Measurements from ENCODE around the gene ST14.

ST14 gene

DNA sequence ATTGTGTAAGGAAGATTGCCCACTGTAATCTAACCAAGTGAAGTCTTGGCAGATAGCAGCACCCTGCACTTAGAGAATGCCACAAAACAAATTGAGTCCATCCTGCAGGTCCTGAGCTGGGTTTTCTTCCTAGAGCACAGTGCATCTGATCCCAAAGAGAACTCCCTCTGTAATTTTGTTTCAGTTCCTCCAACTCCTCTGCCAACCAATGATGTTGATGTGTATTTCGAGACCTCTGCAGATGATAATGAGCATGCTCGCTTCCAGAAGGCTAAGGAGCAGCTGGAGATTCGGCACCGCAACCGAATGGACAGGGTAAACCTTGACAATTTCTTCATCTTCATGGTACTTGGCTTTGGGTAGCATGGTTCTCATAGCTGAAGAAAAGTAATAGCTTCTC lies 33.1 kb upstream of the ST14 start:
- DNase-seq: no peak
- H3K4me3 Mint-ChIP-seq: no peak overlapping the region

DNA sequence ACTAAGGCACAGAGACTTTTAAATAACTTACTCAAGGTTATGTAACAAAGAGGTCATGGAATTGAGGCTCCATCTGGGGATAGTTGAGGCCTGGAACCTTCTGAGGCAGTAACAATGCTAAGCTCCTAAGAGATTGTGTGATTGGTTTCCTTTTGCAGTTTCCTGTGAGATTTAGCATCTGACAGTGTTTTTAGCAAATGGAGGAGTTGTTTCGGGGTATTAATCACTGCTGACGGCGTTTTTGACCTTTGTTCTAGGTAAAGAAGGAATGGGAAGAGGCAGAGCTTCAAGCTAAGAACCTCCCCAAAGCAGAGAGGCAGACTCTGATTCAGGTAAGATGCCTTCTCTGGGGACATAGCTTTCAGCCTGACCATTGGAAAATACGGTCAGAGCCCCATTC lies 32.1 kb upstream of the ST14 start:
- Mint-ChIP-seq H3K4me1 (peaks cover 2% of the 10 kb centered on the region), H3K27ac (no peak overlapping the region), H3K27me3 (peaks cover 15% of the 10 kb centered on the region), H3K4me3 (no peak overlapping the region), H3K9me3 (no peaks in the 10 kb centered on the region)
- ATAC-seq: no peak
- DNase-seq: no peak

More for the DNA sequence above, 33.1 kb upstream of the ST14 start:
- no peaks in the 10 kb centered on the region for H3K9me3 Mint-ChIP-seq
- ATAC-seq: no peak
- H3K4me1 Mint-ChIP-seq: peaks cover 12% of the 10 kb centered on the region
- peaks cover 25% of the 10 kb centered on the region for H3K27me3 Mint-ChIP-seq
- H3K27ac Mint-ChIP-seq: no peak overlapping the region

DNA sequence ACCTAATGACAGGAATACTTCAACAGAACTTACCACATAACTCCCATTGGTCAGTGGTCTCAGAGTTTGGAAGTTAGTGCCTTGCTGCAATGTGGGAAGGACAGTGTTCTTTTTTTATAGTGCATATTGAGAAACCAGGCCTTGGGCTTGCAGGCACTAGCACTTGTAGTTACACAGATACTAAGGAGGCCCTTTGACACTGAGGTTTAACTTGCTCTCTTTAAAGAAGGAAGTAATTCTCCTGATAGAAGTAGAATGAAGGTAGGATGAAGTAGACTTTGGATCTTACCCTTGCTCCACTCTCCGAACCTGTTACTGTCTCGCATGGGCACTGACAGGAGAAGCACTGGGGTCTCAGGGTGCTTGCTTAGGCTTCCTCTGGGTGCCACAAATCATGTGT lies 31.0 kb upstream of the ST14 start:
- DNase-seq (no peak), ATAC-seq (no peak)
- no peak overlapping the region for H3K4me3 Mint-ChIP-seq
- H3K27me3 Mint-ChIP-seq: peaks cover 6% of the 10 kb centered on the region
- no peak overlapping the region for H3K27ac Mint-ChIP-seq
- H3K9me3 Mint-ChIP-seq: no peaks in the 10 kb centered on the region
- H3K4me1 Mint-ChIP-seq: no peaks in the 10 kb centered on the region

DNA sequence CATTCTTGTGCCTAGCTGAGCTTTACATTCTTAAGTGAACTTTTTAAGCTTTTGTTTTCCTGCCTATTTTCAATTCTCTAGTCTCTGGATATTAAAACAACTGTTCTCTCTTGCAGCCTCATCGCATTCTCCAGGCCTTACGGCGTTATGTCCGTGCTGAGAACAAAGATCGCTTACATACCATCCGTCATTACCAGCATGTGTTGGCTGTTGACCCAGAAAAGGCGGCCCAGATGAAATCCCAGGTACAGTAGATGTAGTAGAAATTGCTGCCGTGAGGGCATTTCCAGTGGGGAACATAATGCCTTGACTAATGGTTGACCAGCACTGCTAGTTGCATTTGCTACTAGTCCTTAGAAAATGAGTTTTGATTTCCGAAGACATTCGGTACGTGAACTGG lies 29.7 kb upstream of the ST14 start:
- ATAC-seq: no peak
- H3K27ac Mint-ChIP-seq: no peak overlapping the region
- H3K4me3 Mint-ChIP-seq: no peak overlapping the region
- H3K4me1 Mint-ChIP-seq: no peaks in the 10 kb centered on the region
- no peaks in the 10 kb centered on the region for H3K27me3 Mint-ChIP-seq
- H3K9me3 Mint-ChIP-seq: no peaks in the 10 kb centered on the region
- DNase-seq: no peak

DNA sequence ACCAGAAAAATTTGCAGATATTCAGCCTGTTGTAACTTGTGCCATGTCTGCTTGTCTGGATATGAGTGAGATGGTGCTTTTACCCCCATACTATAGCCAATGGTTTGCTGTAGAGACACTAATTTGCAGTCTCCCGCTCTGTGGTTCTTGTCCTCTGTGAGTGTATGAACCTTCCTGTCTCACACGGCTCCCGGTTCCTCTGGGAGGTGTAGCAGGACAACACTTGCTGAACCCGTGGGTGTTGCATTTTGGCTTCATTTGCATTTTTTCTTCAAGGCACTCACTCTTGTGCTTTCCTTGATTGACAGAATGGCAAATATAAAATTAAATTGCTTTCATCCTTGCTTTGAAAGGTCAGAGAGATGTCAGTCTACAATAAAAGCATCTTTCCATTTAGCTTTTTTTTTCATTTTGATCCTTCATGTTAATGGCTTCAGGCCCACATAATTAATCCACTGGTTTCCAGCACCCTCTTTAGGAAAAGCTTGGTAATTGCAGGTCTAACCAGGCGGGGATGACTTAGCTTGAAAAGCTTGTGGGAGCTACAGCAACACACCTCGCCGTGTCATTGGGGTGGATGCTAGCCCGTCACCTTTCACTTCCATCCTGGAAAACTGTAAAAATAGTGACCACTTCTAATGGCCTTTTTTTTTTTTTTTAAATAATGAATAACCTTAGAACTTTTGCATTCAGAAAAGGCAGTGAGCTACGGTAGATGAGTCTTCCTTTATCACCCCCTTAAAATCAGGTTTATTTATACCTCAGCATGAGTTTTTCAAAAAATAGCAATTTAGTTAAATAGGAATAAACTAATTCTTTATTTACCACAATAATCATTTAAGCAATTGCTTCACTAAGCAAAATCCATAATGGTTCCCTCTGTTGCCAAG lies 27.4 kb upstream of the ST14 start:
- Mint-ChIP-seq H3K27ac (peak overlapping the region in 1 of 2 donors; percentile 36), H3K27me3 (no peaks in the 10 kb centered on the region), H3K4me3 (no peak overlapping the region), H3K4me1 (no peaks in the 10 kb centered on the region), H3K9me3 (no peaks in the 10 kb centered on the region)
- ATAC-seq (peak; percentile 69), DNase-seq (peak; percentile 58 to 59)

DNA sequence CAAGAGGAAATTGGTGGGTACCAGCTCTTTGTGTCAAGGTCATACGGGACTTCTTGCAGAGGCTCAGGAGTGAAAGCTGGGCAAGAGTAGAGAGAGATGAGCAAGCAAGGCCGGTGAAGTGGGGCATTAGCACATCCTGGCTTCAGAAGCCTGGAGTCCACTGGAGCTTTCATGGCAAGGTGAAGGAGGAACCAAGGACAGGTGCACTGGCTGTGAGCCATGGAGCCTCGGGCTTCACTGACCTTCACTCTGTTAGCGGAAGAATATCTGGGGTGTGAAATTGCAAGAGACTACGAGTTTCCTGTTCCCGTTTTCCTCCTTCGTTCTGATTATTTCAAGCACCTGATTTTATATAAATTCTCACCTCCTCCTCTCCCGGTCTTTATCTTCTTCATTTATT lies 25.9 kb upstream of the ST14 start:
- H3K27ac Mint-ChIP-seq: no peak overlapping the region
- no peaks in the 10 kb centered on the region for H3K4me1 Mint-ChIP-seq
- no peak overlapping the region for H3K4me3 Mint-ChIP-seq
- H3K9me3 Mint-ChIP-seq: no peaks in the 10 kb centered on the region
- ATAC-seq (no peak), DNase-seq (no peak)
- H3K27me3 Mint-ChIP-seq: no peaks in the 10 kb centered on the region

DNA sequence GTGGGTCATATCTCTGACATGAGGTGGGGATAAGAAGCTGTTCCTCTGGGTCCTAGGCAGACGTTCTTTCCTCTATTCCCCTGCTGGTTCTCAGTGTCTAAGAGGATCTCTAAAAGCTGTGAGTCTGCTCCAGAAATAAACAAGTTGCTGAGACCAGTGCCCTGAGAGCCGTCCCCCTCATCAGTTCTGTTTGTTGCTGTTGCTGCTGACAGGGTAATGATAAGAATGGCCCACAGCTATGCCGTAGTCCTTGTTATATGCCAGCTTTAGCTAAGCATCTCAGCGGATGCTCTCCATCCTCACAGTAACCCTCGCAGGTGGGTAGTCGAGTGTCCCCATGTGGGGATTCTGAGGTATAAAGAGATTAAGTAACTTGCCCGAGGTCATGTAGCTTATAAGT lies 23.5 kb upstream of the ST14 start:
- ATAC-seq: no peak
- H3K4me1 Mint-ChIP-seq: no peaks in the 10 kb centered on the region
- H3K9me3 Mint-ChIP-seq: no peaks in the 10 kb centered on the region
- no peak overlapping the region for H3K27ac Mint-ChIP-seq
- no peaks in the 10 kb centered on the region for H3K27me3 Mint-ChIP-seq
- no peak for DNase-seq
- H3K4me3 Mint-ChIP-seq: no peak overlapping the region

DNA sequence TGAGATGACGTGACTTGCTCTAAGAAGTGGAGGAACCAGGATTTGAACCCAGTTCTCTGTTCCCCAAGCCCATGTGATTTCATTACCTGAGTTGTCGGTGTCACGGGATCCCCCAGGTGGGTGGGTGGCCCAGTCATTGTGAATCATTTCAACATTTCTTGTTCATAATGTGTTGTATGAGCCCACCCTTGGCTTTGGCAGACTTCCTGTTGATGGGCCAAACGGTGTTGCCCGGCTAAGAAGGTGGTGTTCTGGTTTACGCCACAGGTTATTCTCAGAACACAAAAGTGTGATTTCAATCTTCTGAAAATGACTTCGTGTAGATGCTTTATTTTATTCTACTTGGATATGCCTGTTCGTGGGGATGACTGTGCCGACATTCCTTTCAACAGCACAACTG lies 21.6 kb upstream of the ST14 start:
- Mint-ChIP-seq H3K9me3 (no peaks in the 10 kb centered on the region), H3K4me1 (no peaks in the 10 kb centered on the region), H3K4me3 (no peak overlapping the region), H3K27ac (no peak overlapping the region), H3K27me3 (no peaks in the 10 kb centered on the region)
- ATAC-seq: peak; percentile 59
- peak in 1 of 2 donors; percentile 22 for DNase-seq

DNA sequence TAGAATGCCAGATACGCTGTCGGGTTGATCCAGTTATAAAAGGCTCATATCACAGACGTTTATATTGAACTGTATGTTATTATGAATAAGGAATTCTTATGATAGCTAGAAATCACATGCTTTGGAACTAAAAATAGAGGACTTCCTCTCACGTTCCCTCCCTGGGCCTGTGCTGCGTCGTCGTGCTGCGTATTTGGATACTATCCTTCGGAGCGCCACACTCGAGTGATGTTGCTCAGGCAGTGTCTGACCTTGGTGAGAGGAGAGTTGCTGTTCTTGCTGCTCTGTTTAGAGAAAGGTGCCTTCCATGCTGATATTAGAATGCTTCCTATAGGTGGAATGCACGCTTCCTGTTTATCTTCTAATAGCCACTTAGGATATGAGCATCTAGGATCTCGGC lies 20.2 kb upstream of the ST14 start:
- H3K27ac Mint-ChIP-seq: no peak overlapping the region
- no peaks in the 10 kb centered on the region for H3K9me3 Mint-ChIP-seq
- H3K27me3 Mint-ChIP-seq: no peaks in the 10 kb centered on the region
- ATAC-seq: no peak
- no peaks in the 10 kb centered on the region for H3K4me1 Mint-ChIP-seq
- no peak for DNase-seq
- H3K4me3 Mint-ChIP-seq: no peak overlapping the region

DNA sequence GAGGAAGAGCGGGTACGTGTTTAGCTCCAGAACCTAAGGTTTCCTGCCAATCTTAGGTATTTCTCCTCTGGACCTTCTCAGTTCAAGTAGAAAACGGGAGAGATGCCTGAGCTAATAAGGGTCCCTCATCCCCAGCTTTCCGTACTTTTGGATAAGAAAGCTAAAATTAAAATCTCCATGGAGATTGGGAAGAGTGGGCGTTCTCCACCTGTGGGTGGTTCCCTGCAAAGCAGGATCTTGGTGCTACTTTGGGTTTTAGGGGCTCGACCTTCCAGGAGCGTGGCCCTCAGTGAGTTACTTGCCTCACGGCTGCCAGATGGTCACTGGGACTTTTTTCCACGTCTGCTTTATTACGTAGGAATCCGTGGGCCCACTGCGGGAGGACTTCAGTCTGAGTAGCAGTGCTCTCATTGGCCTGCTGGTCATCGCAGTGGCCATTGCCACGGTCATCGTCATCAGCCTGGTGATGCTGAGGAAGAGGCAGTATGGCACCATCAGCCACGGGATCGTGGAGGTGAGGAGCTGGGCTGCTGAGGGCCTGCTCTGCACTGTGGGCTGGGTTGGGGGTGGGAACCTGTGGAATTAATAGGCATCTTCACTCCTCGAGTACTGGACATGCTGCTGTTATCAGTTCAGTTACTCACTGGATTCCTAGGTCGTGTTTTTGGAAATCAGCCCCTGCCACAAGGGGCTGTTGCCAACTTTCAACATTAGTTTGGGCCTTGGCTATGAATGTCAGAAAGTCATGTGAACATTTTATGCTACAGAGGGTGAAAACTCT lies 17.8 kb upstream of the ST14 start:
- Mint-ChIP-seq H3K27me3 (no peaks in the 10 kb centered on the region), H3K9me3 (no peaks in the 10 kb centered on the region), H3K4me1 (peaks cover 6% of the 10 kb centered on the region), H3K27ac (no peak overlapping the region), H3K4me3 (no peak overlapping the region)
- DNase-seq (no peak), ATAC-seq (no peak)

DNA sequence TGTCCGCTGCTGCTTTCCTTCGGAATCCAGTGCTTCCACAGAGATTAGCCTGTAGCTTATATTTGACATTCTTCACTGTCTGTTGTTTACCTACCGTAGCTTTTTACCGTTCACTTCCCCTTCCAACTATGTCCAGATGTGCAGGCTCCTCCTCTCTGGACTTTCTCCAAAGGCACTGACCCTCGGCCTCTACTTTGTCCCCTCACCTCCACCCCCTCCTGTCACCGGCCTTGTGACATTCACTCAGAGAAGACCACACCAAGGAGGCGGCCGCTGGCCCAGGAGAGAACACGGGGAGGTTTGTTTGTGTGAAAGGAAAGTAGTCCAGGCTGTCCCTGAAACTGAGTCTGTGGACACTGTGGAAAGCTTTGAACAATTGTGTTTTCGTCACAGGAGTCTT lies 15.4 kb upstream of the ST14 start:
- H3K9me3 Mint-ChIP-seq: no peaks in the 10 kb centered on the region
- H3K4me3 Mint-ChIP-seq: no peak overlapping the region
- no peak for DNase-seq
- H3K27me3 Mint-ChIP-seq: no peaks in the 10 kb centered on the region
- ATAC-seq: no peak
- peaks cover 11% of the 10 kb centered on the region for H3K4me1 Mint-ChIP-seq
- no peak overlapping the region for H3K27ac Mint-ChIP-seq

DNA sequence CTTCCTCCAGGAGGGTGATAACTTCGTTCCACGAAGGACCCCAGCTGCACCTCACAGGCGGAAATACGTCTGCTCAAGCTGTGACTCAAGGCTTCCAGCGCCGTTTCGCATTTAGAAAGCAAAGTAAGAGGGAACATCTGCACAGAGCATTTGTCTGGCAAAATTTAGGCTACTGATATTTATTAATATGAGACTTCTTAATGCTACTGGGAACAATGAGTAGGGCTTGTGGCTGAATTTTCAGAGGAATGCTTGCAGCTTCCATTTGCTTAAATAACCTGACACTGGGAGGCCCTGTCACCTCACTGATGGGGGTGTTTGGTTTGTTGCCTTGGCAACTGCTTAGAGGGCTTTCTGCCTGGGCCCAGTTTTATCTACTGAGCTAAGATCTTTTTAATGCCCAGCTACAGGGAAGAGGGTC lies 14.7 kb upstream of the ST14 start:
- Mint-ChIP-seq H3K27ac (peak overlapping the region in 1 of 2 donors; percentile 71), H3K4me1 (peaks cover 11% of the 10 kb centered on the region), H3K4me3 (no peak overlapping the region), H3K27me3 (no peaks in the 10 kb centered on the region), H3K9me3 (no peaks in the 10 kb centered on the region)
- ATAC-seq (no peak), DNase-seq (no peak)

DNA sequence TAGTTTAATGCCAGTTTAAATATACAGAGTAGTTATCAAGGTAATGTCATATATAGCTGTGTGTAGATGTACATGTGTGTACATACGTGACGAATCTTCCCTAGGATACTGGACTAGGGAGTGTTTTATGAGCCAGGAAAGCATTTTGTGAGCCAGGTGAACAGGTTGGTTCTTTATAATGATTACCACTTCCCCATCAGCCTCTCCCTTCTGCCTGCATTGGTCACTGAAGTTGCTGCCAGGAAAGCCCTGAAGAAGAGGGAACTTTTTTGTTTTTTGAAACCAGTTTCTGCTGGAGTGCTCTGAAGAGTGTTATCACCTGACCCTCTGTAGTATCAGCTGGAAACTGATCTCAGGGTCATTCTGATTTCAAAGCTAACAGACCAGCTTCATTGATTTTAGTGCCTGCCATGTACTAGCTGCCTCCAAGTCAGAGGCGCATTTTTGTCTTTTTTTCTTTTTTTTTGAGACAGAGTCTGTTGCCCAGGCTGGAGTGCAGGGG lies 14.2 kb upstream of the ST14 start:
- Mint-ChIP-seq H3K27me3 (no peaks in the 10 kb centered on the region), H3K4me1 (peaks cover 11% of the 10 kb centered on the region), H3K27ac (peak overlapping the region in 1 of 2 donors; percentile 71), H3K9me3 (no peaks in the 10 kb centered on the region), H3K4me3 (no peak overlapping the region)
- DNase-seq (no peak), ATAC-seq (no peak)

DNA sequence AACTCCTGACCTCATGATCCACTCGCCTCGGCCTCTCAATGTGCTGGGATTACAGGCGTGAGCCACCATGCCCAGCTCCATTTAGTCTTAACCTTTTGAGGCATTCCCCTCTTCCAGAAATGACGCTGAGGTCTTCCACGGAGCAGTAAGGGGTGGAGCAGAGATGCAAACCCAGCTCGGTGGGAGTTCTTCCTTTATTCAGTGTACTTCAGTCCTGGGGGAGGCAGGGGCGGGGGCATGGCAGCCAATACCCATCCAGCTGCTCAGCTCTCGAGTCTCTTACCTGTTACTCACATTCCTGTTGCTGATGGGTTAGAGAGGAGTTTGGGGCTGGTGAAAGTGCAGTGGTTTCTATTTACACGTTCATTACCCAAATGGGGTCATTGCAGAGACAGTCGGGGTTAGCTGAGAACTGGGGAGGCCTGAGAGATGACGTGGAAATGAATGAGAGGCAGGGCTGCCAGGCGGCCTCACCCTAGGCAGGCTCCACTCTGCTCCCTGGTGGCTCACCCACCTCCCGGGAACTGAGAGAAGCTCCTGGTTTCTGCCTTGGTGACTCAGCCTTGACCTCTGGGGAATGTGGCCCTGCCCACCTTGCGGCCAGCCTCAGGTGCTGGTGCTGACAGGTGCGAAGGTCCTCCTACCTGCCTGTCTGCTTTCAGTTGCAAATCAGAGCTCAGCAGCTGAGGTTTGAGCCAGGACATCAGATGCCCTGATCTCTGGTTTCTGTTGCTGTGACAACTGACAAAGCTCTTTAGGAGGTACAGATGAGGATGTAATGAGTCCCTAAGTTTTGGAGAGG lies 13.4 kb upstream of the ST14 start:
- H3K9me3 Mint-ChIP-seq: no peaks in the 10 kb centered on the region
- no peaks in the 10 kb centered on the region for H3K27me3 Mint-ChIP-seq
- H3K4me1 Mint-ChIP-seq: peaks cover 11% of the 10 kb centered on the region
- DNase-seq: no peak
- H3K4me3 Mint-ChIP-seq: no peak overlapping the region
- ATAC-seq: peak; percentile 34
- H3K27ac Mint-ChIP-seq: no peak overlapping the region

DNA sequence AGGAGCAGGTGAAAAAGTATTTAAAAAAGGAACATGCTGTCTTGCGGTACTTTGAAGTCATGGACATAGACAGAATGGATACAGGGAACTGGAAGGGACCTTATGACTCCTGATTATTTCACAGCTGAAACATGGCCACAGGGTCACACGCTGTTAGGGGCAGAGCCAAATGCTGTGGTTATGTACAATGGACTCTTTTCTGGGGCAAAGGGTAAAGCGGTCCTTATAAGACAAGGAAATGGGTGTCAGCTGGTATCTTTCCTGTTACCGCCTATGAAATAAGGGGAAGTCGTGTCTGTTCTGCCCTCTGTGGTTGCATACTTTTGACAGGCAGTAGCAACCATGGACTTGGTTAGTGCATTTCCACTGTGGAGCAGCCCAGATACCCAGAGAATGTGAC lies 12.8 kb upstream of the ST14 start:
- Mint-ChIP-seq H3K27me3 (no peaks in the 10 kb centered on the region), H3K4me1 (peaks cover 11% of the 10 kb centered on the region), H3K9me3 (no peaks in the 10 kb centered on the region), H3K4me3 (no peak overlapping the region), H3K27ac (no peak overlapping the region)
- DNase-seq: no peak
- ATAC-seq: peak; percentile 66

Data from stimulated activated naive CD8-positive, alpha-beta T cell treated with anti-CD3 and anti-CD28 coated beads, Interleukin-15, amount 100 ng/mL, for 72 hours (primary cell).